NOMO-1 (cell line): Measurements from ENCODE around the gene ATP7B.

Experiments
- DNase-seq, 2 experiments: peaks; one replicate each; lab custom pipeline; 2025; ENCODE audit not compliant: unreplicated experiment in 2 of 2; lab: John Stamatoyannopoulos, UW

ATP7B gene

GRCh38 chr13:51978796-51979556 is 32.3 kb downstream of the ATP7B start:
- DNase-seq, result no peak

- DNase-seq, result no peak
These were observed 33.6 kb downstream of the ATP7B start for GRCh38 chr13:51977625-51978024.

- no peak for DNase-seq
These were observed 34.4 kb downstream of the ATP7B start for GRCh38 chr13:51976890-51977289.

- DNase-seq, result no peak
These were observed 34.8 kb downstream of the ATP7B start for GRCh38 chr13:51976423-51976822.

- DNase-seq, result no peak
These were observed 36.8 kb downstream of the ATP7B start for GRCh38 chr13:51974482-51974881.

GRCh38 chr13:51971520-51972426 is 39.5 kb downstream of the ATP7B start:
- no peak for DNase-seq

- DNase-seq, result no peak
These were observed 40.9 kb downstream of the ATP7B start for GRCh38 chr13:51970349-51970748.

- DNase-seq, result no peak
These were observed 43.5 kb downstream of the ATP7B start for GRCh38 chr13:51967482-51968446.

- no peak for DNase-seq
These were observed 45.1 kb downstream of the ATP7B start for GRCh38 chr13:51966186-51966585.

GRCh38 chr13:51961493-51962403 is 49.5 kb downstream of the ATP7B start:
- no peak for DNase-seq

- DNase-seq, result no peak
These were observed 50.5 kb downstream of the ATP7B start for GRCh38 chr13:51960766-51961165.

- peak; percentile 11 to 57 for DNase-seq
These were observed 51.5 kb downstream of the ATP7B start for GRCh38 chr13:51959773-51960172.

- no peak for DNase-seq
These were observed 53.1 kb downstream of the ATP7B start for GRCh38 chr13:51958217-51958547.

- no peak for DNase-seq
These were observed 53.7 kb downstream of the ATP7B start for GRCh38 chr13:51957377-51958216.

- DNase-seq, result no peak
These were observed 54.5 kb downstream of the ATP7B start for GRCh38 chr13:51956717-51957116.

- DNase-seq, result no peak
These were observed 55.2 kb downstream of the ATP7B start for GRCh38 chr13:51955816-51956603.

- no peak for DNase-seq
These were observed 55.9 kb downstream of the ATP7B start for GRCh38 chr13:51955281-51955771.
